SK-N-SH treated with all-trans-retinoic acid at 6 μM for 48 hours (cell line): ENCODE results near the gene DYNLRB2.

Source experiments
- BACH2 ChIP-seq: fragments of 250-450 bp; sonication (Bioruptor Pico); IDR thresholded peaks from 2 replicates; pipeline ENCODE4 v1.9.0; 2021; ENCODE audit warnings: mild to moderate bottlenecking, borderline replicate concordance
- OSR1 ChIP-seq: fragments of 250-450 bp; sonication (Bioruptor Pico); IDR thresholded peaks from 2 replicates; pipeline ENCODE4 v1.8.0; 2022; ENCODE audit warnings: moderate library complexity, mild to moderate bottlenecking, inconsistent platforms
- TCF4 ChIP-seq: fragments of 250-450 bp; sonication (Bioruptor Pico); IDR thresholded peaks from 2 replicates; pipeline ENCODE4 v1.8.0; 2021; ENCODE audit warnings: mild to moderate bottlenecking, moderate library complexity, borderline replicate concordance
- TF ChIP-seq, protein P1 (sequence below): fragments of 250-450 bp; sonication (Bioruptor Pico); IDR thresholded peaks from 2 replicates; pipeline ENCODE4 v1.8.0; 2021; ENCODE audit warnings: low read depth, mild to moderate bottlenecking, moderate library complexity, borderline replicate concordance

GRCh38 chr16:80527297-80527696 is 13.5 kb upstream of the DYNLRB2 start:
- no peak for TF ChIP-seq OSR1 (CRISPR knock-in tag)
- no peak for TF ChIP-seq TCF4 (CRISPR knock-in tag)
- no peak for TF ChIP-seq BACH2 (CRISPR knock-in tag)
- TF ChIP-seq, protein P1, sequence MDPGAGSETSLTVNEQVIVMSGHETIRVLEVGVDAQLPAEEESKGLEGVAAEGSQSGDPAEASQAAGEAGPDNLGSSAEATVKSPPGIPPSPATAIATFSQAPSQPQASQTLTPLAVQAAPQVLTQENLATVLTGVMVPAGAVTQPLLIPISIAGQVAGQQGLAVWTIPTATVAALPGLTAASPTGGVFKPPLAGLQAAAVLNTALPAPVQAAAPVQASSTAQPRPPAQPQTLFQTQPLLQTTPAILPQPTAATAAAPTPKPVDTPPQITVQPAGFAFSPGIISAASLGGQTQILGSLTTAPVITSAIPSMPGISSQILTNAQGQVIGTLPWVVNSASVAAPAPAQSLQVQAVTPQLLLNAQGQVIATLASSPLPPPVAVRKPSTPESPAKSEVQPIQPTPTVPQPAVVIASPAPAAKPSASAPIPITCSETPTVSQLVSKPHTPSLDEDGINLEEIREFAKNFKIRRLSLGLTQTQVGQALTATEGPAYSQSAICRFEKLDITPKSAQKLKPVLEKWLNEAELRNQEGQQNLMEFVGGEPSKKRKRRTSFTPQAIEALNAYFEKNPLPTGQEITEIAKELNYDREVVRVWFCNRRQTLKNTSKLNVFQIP (CRISPR knock-in tag) = no peak
